ENCODE data around the gene BTLA. TPM values are rescaled to one million over a fixed set of nuclear protein-coding genes. Genes with fewer than 3 reads are reported as not detected.
"Not testable (repeated sequence)": the region's sequence is repeated elsewhere in the genome, so short reads cannot be mapped to it uniquely, and the experiment has no call there.

BTLA gene
- total RNA-seq, 2 donors from 2014 or later, result 0.14 to 0.38 TPM

DNA sequence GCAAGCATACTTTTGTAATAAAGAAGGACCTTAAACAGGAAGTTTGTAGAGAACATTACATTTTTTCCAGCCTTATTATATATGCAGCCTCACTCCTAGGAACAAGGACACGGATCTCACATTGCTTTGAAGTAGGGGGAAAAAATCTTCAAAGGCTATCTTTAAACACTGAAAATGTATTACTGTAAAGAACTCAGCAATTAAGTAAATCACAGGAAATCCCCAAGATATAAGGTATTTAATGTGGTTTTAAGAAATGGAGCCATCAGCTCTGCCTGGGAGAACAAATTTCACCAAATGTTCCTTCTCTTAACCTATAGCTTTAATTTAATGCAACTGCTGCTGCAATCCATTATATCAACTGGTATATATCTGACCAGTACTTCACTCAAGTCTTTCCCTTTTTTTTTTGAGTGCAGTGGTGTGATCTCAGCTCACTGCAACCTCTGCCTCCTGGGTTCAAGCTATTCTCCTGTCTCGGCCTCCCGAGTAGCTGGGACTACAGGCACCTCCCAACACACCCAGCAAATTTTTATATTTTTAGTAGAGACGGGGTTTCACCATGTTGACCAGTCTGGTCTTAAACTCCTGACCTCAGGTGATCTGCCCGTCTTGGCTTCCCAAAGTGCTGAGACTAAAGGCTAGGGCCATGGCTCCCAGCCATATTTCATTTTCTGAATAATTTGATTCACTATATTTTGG, 2.8 kb downstream of the BTLA start:
- intact Hi-C loops (cut with DNase I), result no loop called here
- DNase-seq (ENCODE audit: low spot score), result no peak

- intact Hi-C loops (cut with DNase I), result not testable (repeated sequence)
Observed at GRCh38 chr3:112494448-112494767, 4.9 kb downstream of the BTLA start.

DNA sequence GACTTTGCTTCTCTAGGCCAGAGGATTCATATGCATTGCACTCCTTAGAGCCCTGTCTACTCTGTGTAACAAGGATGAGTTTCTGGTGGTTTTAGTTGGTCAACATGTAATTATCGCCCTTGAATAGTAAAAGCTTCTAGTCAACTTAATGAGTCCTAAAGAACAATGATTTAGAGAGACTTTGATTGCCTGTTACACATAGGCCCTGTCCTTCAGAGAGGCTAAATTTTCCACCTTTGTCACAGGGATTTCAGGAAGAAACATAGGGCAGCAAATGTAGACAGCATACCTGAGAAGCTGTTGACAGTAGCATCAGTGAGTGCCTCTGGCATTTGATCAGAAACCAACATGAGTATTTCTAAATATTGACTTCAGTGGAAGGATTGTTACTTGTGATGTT, 7.1 kb downstream of the BTLA start:
- intact Hi-C loops (cut with DNase I), result no loop called here

More at GRCh38 chr3:112494448-112494767, 4.9 kb downstream of the BTLA start:
- not testable (repeated sequence) for DNase-seq (ENCODE audit: low spot score)

GRCh38 chr3:112491373-112491772, 7.9 kb downstream of the BTLA start:
- no peak for DNase-seq (ENCODE audit: low spot score)
- intact Hi-C loops (cut with DNase I), result no loop called here

More for the DNA sequence above, 7.1 kb downstream of the BTLA start:
- no peak for DNase-seq (ENCODE audit: low spot score)

- no peak for DNase-seq (ENCODE audit: low spot score)
- intact Hi-C loops (cut with DNase I), result no loop called here
Observed at GRCh38 chr3:112489674-112490479, 9.4 kb downstream of the BTLA start.

DNA sequence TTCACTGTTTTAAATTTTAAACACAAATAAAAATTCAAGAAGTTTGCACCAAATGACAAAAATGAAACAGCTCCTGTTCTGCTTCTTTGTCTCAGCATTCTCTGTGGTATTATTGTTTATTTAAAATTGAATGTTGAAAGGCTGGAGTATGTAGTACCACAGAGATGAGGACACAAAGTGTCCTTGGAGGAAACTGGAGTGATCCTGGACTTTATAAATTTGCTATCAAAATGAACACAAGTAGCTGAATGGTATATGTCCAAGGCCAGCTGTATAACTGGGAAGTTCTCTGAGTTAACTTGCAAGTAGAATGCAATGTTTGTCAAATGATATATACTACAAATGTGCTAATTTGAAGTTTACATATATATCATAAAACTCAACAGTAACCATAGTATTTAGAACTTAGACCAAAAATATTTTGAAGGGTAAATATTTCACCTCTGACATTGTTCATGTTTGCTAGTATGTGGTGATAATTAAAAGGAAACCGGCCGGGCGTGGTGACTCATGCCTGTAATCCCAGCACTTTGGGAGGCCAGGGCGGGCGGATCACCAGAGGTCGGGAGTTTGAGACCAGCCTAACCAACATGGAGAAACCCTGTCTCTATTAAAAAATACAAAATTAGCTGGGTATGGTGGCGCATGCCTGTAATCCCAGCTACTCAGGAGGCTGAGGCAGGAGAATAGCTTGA, 12.3 kb downstream of the BTLA start:
- intact Hi-C loops (cut with DNase I), result no loop called here

DNA sequence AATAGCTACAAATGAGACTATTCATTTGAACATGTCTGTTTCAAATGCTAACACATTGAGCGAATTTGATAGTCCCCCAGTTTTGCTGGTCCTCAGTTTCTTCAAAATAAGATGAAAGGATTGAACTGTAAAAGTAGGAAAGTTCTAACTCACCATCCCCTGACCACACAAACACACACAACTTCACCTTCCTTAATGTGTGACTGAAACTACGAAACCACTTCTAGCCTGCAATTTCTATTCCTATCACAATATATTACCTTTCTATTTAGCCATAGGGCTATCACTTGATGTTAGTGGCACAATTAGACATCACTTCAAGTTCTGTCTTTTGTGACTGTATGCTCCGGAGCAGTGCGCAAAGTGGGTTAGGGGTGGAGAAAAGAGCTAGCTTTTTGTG, 14.9 kb downstream of the BTLA start:
- intact Hi-C loops (cut with DNase I), result no loop called here
- DNase-seq (ENCODE audit: low spot score), result no peak

More for the DNA sequence above, 12.3 kb downstream of the BTLA start:
- DNase-seq (ENCODE audit: low spot score), result no peak

- intact Hi-C loops (cut with DNase I), result no loop called here
Observed at GRCh38 chr3:112482675-112483074, 16.6 kb downstream of the BTLA start.

GRCh38 chr3:112481302-112481721, 18.0 kb downstream of the BTLA start:
- intact Hi-C loops (cut with DNase I), result no loop called here
- no peak for DNase-seq (ENCODE audit: low spot score)

More at GRCh38 chr3:112482675-112483074, 16.6 kb downstream of the BTLA start:
- no peak for DNase-seq (ENCODE audit: low spot score)

- no peak for DNase-seq (ENCODE audit: low spot score)
- intact Hi-C loops (cut with DNase I), result no loop called here
Observed at GRCh38 chr3:112477891-112478290, 21.4 kb downstream of the BTLA start.

DNA sequence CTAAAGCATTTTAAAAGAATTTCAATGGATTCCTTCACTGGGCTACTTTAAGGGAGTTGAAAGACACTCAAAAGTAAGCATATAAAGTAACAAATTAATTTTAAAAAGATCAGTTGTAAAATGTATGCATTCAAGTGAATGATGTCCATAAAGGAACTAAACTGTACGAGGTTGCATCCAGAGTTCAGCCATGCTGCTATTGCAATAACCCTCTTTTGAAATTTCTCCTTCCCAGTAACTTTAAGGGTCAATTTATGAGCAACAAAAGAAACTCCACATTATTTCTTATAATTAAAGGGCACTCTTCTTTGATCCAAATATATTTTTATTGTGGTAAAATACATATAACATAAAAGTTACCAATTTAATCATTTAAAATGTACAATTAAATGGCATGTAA, 22.9 kb downstream of the BTLA start:
- intact Hi-C loops (cut with DNase I), result no loop called here
- no peak for DNase-seq (ENCODE audit: low spot score)

DNA sequence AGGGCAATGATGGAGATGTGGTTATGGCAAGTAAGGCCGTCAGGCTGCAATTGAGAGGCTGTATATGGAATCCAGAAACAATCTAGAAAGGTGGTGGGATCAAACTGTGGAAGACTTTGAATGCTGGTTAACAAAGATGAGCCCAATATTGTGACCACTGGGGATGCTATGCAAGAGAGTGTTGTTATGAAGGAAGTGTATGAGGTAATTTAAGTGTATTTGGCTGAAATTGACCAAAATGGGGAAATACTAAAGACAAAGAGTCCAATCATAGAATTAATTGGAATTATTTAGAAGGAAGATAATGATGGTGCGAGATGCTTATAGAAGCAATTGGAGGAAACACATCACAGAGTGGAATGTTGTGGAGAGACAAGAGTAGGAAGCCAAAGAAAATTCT, 24.5 kb downstream of the BTLA start:
- DNase-seq (ENCODE audit: low spot score), result no peak
- intact Hi-C loops (cut with DNase I), result no loop called here

DNA sequence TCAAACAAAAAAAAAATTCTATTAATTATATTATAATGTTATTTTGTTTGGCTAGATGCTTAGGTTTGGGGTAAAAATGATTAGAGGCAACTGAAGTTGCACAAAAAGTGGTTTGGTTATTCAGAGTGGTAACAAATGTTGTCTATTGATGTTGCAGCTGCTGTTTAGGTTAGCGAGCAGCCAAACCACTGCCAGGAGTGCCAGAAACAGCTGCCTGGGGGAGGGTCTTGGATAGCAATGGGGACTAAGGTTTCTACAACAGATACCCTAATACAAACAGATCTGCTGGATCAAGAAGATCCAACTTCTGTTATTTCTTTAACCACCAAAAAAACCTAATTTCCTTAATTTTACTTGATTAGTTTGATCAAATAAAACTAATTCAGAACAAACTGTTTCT, 26.6 kb downstream of the BTLA start:
- no peak for DNase-seq (ENCODE audit: low spot score)
- intact Hi-C loops (cut with DNase I), result no loop called here

DNA sequence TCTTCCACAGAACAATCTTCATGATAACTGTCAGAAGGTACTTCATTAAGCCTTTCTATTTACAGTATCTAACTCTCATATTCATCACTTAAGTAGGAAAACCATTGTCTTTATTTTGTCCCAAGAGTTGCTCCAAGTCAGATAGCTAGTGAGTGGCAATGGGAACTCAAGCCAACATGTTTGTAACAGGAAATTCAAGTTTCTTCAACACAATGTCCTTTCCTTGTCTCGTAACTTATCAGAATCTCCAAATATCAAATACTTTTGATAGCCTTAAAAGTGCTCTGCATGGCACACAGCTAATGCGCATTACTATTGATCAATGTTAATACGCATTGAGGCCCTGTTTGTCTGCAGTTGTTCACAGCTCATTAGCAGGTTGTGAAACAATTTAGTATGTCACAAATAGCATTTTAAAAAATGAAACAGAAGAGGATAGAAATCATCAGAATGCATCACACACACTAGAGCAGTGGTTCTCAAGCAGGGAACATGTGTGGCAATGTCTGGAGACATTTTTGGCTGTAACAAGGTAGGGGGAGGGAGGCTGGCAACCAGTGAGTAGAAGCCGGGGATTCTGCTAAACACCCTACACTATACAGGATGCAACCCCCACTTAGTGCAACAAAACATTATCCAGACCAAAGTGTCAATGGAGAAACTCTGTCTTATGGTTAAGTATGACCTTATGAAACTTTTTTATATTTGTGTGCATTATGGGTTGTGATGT, 27.5 kb downstream of the BTLA start:
- no peak for DNase-seq (ENCODE audit: low spot score)
- intact Hi-C loops (cut with DNase I), result no loop called here

DNA sequence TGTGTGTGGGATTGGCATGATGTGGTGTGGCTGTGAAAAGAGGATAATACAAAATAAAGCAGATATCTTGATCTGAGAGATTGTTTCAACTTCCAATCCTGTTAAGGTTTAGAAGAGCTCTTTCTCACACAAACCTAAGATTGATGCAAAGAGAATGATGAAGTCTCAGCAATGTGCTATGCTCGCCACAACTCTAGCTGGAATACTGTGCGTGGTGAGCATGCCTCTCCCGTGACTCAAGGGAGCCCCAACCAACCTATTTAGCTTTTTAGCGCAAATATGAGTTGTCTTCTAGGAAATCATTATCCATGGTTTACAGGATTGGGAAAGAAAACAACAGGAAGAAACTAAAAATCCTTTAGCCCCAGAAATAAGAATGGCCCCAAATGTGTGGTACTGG, 28.5 kb downstream of the BTLA start:
- intact Hi-C loops (cut with DNase I), result no loop called here
- DNase-seq (ENCODE audit: low spot score), result no peak

DNA sequence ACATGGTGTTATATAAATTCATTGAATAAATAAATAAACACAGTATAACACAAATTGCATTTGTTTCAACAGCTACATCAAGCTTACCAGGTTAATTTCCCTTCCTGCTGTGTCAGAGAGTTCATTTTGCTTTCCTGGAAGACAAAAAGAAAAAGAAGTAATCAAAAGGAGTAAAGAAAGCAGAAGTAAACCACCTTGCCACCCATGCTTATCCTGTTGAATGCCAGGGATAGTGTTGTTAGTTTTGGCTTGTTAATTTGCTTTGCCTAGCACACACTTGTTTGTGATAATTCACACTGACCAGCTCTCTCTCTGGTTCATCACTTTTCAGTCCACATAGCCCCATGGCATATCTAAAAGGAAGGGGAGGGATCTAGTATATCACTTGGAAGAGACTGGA, 29.6 kb downstream of the BTLA start:
- intact Hi-C loops (cut with DNase I), result loop anchor here in 1 of 2 donors (5.0 kb wide), 1 partner anchor 52 kb away; no protein-coding TSS in a partner anchor

GRCh38 chr3:112467539-112467938, 31.7 kb downstream of the BTLA start:
- DNase-seq (ENCODE audit: low spot score), result no peak
- intact Hi-C loops (cut with DNase I), result loop anchor here in 1 of 2 donors (5.0 kb wide), 1 partner anchor 50 kb away; no protein-coding TSS in a partner anchor

More for the DNA sequence above, 29.6 kb downstream of the BTLA start:
- DNase-seq (ENCODE audit: low spot score), result no peak

DNA sequence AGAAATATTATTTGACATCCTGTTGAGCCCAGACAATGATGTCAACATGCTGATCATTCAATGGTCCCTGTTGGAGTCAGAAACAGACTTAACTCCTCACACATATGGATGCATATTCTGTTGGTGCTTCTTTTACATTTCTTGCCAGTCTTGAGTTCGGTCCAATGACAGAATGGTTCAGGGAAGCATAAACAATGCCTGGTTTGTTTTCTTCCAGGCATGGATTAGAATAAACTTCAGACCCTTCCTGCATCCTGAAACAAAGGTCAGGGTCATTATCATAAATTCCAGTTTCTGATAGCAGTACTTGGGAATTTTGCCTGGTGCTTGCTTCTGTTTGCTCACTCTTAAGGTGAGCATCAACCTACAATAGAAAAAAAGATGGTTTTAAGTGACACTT, 33.3 kb downstream of the BTLA start:
- intact Hi-C loops (cut with DNase I), result loop anchor here in 1 of 2 donors (5.0 kb wide), 1 partner anchor 49 kb away; no protein-coding TSS in a partner anchor

GRCh38 chr3:112464264-112464663, 35.0 kb downstream of the BTLA start:
- intact Hi-C loops (cut with DNase I), result no loop called here
- no peak for DNase-seq (ENCODE audit: low spot score)

More for the DNA sequence above, 33.3 kb downstream of the BTLA start:
- DNase-seq (ENCODE audit: low spot score), result no peak
